SU-DHL-6 (cell line): ENCODE results near the gene UBQLN2.
"Not testable (repeated sequence)": the region's sequence is repeated elsewhere in the genome, so short reads cannot be mapped to it uniquely, and the experiment has no call there.

Experiments
- H2AFZ ChIP-seq: fragments of 200-600 bp; sonication (generic); 2 replicates; pipeline ENCODE4 v1.6.1; 2014; ENCODE audit warnings: low read depth, mild to moderate bottlenecking, moderate library complexity, mixed read lengths, antibody characterized with exemption, low read length; ENCODE audit not compliant: severe bottlenecking
- H3F3A ChIP-seq: fragments of 200-600 bp; shearing (Covaris generic); 2 replicates; pipeline ENCODE4 v1.6.0; 2016; ENCODE audit warnings: antibody characterized with exemption, mild to moderate bottlenecking; ENCODE audit not compliant: insufficient read depth
- H3K27ac ChIP-seq: fragments of 200-600 bp; sonication (generic); 2 replicates; pipeline ENCODE4 v1.5.1; 2016; ENCODE audit warnings: low read depth, mild to moderate bottlenecking, low read length, moderate library complexity, mixed read lengths
- H3K27me3 ChIP-seq: fragments of 200-600 bp; sonication (generic), shearing (Covaris generic); 2 replicates; pipeline ENCODE4 v1.6.0; 2014; ENCODE audit warnings: mild to moderate bottlenecking, low read length
- H3K36me3 ChIP-seq: fragments of 200-600 bp; sonication (generic); 2 replicates; pipeline ENCODE4 v1.6.1; 2014; ENCODE audit warnings: mild to moderate bottlenecking, low read length, mixed read lengths
- H3K4me2 ChIP-seq: fragments of 300-600, 200-600 bp; shearing (Covaris generic), sonication (generic); 2 replicates; pipeline ENCODE4 v1.6.0; 2014; ENCODE audit warnings: low read length, low read depth, mild to moderate bottlenecking; ENCODE audit not compliant: poor library complexity, severe bottlenecking
- H3K4me3 ChIP-seq: fragments of 200-600 bp; sonication (generic); 2 replicates; pipeline ENCODE4 v1.5.1; 2014; ENCODE audit warnings: antibody characterized with exemption, low read length, mild to moderate bottlenecking, mixed read lengths; ENCODE audit not compliant: insufficient read depth, poor library complexity, severe bottlenecking
- H3K79me2 ChIP-seq: fragments of 200-600 bp; sonication (generic); 2 replicates; pipeline ENCODE4 v1.6.1; 2014; ENCODE audit warnings: mild to moderate bottlenecking, low read length, moderate library complexity; ENCODE audit not compliant: insufficient read depth
- H3K9ac ChIP-seq: fragments of 200-600 bp; sonication (generic); 2 replicates; pipeline ENCODE4 v1.7.0; 2014; ENCODE audit warnings: mild to moderate bottlenecking, low read length
- H3K9me2 ChIP-seq: fragments of 200-600 bp; sonication (generic); replicated peaks from 2 replicates; pipeline ENCODE4 v1.6.1; 2014; ENCODE audit warnings: low read length; ENCODE audit not compliant: insufficient read depth
- H3K9me3 ChIP-seq: fragments of 200-600 bp; sonication (generic); 2 replicates; pipeline ENCODE4 v1.6.1; 2014; ENCODE audit warnings: low read length, mixed read lengths; ENCODE audit not compliant: insufficient read depth
- H4K20me1 ChIP-seq: fragments of 200-600 bp; sonication (generic); 2 replicates; pipeline ENCODE4 v1.6.1; 2014; ENCODE audit warnings: low read depth, mild to moderate bottlenecking, antibody characterized with exemption, low read length, moderate library complexity, mixed read lengths
- CTCF ChIP-seq: fragments of 200-600 bp; sonication (generic); IDR thresholded peaks from one replicate; pipeline ENCODE4 v1.5.1; 2017; ENCODE audit warnings: antibody characterized with exemption, mild to moderate bottlenecking, low read length, moderate library complexity; ENCODE audit not compliant: insufficient read depth, poor library complexity, severe bottlenecking
- EZH2phosphoT487 ChIP-seq: fragments of 200-600 bp; sonication (generic), shearing (Covaris generic); conservative IDR thresholded peaks from 2 replicates; pipeline ENCODE4 v1.6.1; 2018; ENCODE audit warnings: mild to moderate bottlenecking, antibody characterized with exemption, low read length, moderate library complexity, mixed read lengths

Gene UBQLN2

GRCh38 chrX:56563231-56564161, at the start of gene UBQLN2:
UBQLN2 (plus strand) TSS chrX:56563627; CDS start chrX:56563874, 247 bp downstream.
- TF ChIP-seq CTCF (no peak), EZH2phosphoT487 (no peak)
- H3K36me3 ChIP-seq = no peaks in the 10 kb centered on the region
- peak within 1 kb of the TSS; percentile 78 for H3K27ac ChIP-seq
- no peaks in the 10 kb centered on the region for H4K20me1 ChIP-seq
- H3K9me3 ChIP-seq = no peaks in the 10 kb centered on the region
- H2AFZ ChIP-seq = peak within 1 kb of the TSS; percentile 56
- H3K27me3 ChIP-seq = no peaks in the 10 kb centered on the region
- H3K4me2 ChIP-seq = peak within 1 kb of the TSS; percentile 91
- peak within 1 kb of the TSS; percentile 69 for H3K4me3 ChIP-seq
- H3F3A ChIP-seq = peaks cover 5% of the 10 kb centered on the region; the same call in 1 of the 2 replicates
- no peaks in the 10 kb centered on the region for H3K9me2 ChIP-seq
- peaks cover 49% of the 10 kb centered on the region for H3K79me2 ChIP-seq
- H3K9ac ChIP-seq = peak within 1 kb of the TSS; percentile 83

- Histone ChIP-seq H3K36me3 (no peaks in the 10 kb centered on the region), H3K27ac (no peak overlapping the region), H3F3A (no peaks in the 10 kb centered on the region), H3K4me2 (no peak overlapping the region), H3K9me3 (no peaks in the 10 kb centered on the region), H3K79me2 (no peaks in the 10 kb centered on the region), H3K9me2 (no peaks in the 10 kb centered on the region), H3K4me3 (no peak overlapping the region), H4K20me1 (no peaks in the 10 kb centered on the region), H3K9ac (no peak overlapping the region), H3K27me3 (no peaks in the 10 kb centered on the region), H2AFZ (no peak overlapping the region)
- no peak for TF ChIP-seq EZH2phosphoT487
- TF ChIP-seq CTCF = no peak
These were observed 43.8 kb upstream of the UBQLN2 start for GRCh38 chrX:56519642-56520041.

- H3F3A ChIP-seq, H3K27me3 ChIP-seq, H3K79me2 ChIP-seq, H3K9ac ChIP-seq, H2AFZ ChIP-seq, H3K9me2 ChIP-seq, H3K4me3 ChIP-seq, H3K27ac ChIP-seq, H3K4me2 ChIP-seq, H3K9me3 ChIP-seq, H3K36me3 ChIP-seq, H4K20me1 ChIP-seq: not testable (repeated sequence)
These were observed 33.9 kb upstream of the UBQLN2 start for GRCh38 chrX:56529482-56530007.

GRCh38 chrX:56530011-56530410, 33.4 kb upstream of the UBQLN2 start:
- Histone ChIP-seq H3K79me2 (no peaks in the 10 kb centered on the region), H3K4me2 (no peak overlapping the region), H3K9me2 (no peaks in the 10 kb centered on the region), H3K36me3 (no peaks in the 10 kb centered on the region), H2AFZ (no peak overlapping the region), H3K9me3 (no peaks in the 10 kb centered on the region), H4K20me1 (no peaks in the 10 kb centered on the region), H3K27ac (no peak overlapping the region), H3K9ac (no peak overlapping the region), H3K4me3 (no peak overlapping the region), H3F3A (no peaks in the 10 kb centered on the region), H3K27me3 (no peaks in the 10 kb centered on the region)
- TF ChIP-seq EZH2phosphoT487 (no peak), CTCF (no peak)
